NCI-H187 (cell line): Measurements from ENCODE around the gene LIPC.

Experiments used
- DNase-seq, 2 experiments: peaks; one replicate each; lab custom pipeline; 2025; lab: John Stamatoyannopoulos, UW

The LIPC gene

DNA sequence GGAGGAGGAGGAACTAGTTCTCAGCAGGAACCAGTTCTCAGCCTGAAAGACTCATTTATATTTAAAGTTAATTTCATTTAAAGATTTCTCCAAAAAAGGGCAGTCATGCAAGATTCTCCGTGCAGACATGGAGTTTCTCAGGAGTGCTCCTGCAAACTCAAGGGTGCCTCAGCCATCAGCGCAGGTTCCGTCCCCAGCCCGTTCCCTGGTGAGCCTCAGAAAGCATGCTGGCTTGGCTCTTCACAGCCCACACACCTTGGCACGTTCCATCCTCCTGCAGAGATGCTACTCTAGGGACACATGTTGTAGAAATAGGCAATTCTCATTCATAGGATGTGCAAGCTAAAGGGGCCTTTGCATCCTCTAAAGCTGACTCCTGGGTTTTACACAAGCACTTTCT lies 123.0 kb downstream of the LIPC start:
- DNase-seq, result no peak

GRCh38 chr15:58555162-58556027 lies 123.6 kb downstream of the LIPC start:
- DNase-seq, result no peak

DNA sequence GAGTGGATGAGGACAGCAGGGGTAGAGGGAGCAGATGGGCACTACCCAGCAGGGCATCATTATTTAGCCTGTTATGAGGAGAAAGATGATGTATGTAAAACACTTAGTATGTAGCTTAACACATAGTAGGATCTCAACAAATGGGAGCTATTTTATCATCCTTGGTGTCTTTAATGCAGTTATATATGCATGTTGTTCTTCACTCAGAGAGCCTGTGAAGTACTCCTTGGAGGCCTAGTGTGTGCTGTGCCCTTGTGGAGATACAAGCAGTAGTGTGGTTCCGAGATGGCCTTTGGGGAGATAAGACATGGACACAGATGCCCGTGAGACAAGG lies 124.2 kb downstream of the LIPC start:
- DNase-seq, result no peak

- DNase-seq, result no peak
Measured at GRCh38 chr15:58556541-58556940, 124.8 kb downstream of the LIPC start.

DNA sequence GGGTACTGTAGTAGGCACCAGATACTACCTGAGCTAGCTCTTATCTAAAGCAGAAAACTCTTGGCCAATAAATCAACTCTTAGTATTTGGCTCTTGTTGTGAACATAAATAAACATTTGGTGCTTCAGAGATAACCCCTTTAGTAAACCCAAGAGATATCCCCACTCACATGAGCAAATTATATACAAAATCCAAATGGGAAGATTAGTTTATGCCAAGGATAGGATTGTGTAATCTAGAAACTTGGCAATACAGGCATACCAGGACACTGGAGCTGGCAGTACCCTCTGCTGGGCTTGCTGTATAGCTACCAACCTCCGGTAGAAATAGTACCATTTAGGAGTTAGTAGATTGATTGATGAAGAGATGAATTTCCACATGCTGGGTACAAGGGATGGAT lies 127.0 kb downstream of the LIPC start:
- no peak for DNase-seq

- DNase-seq, result no peak
Measured at GRCh38 chr15:58559904-58560588, 128.3 kb downstream of the LIPC start.

- DNase-seq, result no peak
Measured at GRCh38 chr15:58561321-58561720, 129.5 kb downstream of the LIPC start.

- DNase-seq, result peak in 1 of 2 experiments; percentile 6
Measured at GRCh38 chr15:58562135-58562534, 130.3 kb downstream of the LIPC start.

DNA sequence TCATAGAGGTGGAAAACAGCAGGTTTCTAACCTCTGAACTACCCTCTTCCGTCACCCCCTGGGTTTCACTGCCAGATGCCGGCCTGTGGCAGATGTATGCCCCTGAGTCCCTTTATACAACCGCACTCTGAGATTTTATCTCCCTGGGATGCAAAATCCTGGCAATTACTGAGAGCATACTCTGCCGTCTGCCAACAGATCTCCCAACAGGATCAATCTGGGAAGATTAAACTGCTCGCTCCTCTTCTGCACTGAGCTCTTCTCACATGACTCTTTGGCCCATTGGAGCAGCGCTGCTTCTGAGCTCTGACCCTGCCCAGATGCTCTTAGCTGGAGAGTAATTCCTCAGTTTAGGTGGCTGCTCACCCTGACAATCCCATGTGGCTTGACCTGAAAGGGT lies 133.2 kb downstream of the LIPC start:
- DNase-seq, result no peak

- DNase-seq, result no peak
Measured at GRCh38 chr15:58565619-58566018, 133.8 kb downstream of the LIPC start.

DNA sequence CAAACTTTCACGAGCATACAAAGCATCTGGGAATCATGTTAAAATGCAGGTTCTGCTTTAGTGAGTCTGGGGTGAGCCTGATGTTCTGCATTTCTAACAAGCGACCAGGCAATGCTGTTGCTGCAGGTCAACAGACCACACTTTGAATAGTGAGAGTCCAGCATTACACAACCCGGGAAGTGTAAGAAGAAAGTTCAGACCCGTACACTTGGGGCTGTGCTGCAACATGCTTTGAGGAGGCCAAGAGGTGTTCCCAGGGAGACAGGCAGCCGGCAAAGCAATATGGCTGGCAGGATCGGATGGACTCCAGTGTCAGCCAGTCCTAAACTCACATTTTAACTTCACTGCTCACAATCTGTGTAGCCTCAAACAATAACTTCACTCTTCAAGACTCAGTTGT lies 134.2 kb downstream of the LIPC start:
- DNase-seq, result no peak

DNA sequence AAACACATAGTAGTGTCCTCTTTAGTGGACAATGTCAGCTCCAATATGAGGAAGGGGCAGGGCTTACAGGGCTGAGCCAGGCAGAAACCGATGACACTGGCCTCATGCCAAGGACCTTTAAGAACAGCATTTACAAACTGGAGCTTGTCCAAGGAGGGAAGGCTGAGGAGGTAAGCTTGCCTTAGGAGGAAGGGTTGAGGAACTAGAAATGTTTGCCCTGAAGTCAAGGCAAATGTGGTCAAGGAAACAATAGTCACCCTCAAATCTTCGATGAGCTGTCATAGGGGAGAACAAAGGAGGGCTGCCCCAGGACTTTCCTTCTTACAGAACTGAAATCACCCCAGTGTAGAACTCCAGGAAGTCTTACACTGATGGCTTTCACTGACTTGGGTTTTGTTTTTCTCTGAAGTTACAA lies 136.4 kb downstream of the LIPC start:
- DNase-seq, result no peak

GRCh38 chr15:58569455-58569854 lies 137.7 kb downstream of the LIPC start:
- DNase-seq, result no peak

- DNase-seq, result no peak
Measured at GRCh38 chr15:58571491-58571890, 139.7 kb downstream of the LIPC start.

GRCh38 chr15:58572521-58572920 lies 140.7 kb downstream of the LIPC start:
- no peak for DNase-seq

DNA sequence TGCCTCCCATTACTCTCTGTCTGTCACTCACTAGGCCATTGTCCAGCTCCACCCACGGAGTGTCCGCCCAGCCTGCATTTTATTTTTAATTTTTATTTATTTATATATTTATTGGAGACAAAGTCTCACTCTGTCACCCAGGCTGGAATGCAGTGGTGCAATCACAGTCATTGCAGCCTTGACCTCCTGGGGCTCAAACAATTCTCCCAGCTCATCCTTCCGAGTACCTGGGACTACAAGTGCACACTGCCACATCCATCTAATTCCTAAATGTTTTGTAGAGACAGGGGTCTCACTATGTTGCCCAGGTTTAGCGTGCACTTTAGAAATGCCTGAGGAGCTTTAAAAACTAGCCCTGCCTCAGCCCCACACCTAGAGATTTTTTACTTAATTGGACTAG lies 141.5 kb downstream of the LIPC start:
- DNase-seq, result no peak

- DNase-seq, result no peak
Measured at GRCh38 chr15:58574631-58575030, 142.8 kb downstream of the LIPC start.

DNA sequence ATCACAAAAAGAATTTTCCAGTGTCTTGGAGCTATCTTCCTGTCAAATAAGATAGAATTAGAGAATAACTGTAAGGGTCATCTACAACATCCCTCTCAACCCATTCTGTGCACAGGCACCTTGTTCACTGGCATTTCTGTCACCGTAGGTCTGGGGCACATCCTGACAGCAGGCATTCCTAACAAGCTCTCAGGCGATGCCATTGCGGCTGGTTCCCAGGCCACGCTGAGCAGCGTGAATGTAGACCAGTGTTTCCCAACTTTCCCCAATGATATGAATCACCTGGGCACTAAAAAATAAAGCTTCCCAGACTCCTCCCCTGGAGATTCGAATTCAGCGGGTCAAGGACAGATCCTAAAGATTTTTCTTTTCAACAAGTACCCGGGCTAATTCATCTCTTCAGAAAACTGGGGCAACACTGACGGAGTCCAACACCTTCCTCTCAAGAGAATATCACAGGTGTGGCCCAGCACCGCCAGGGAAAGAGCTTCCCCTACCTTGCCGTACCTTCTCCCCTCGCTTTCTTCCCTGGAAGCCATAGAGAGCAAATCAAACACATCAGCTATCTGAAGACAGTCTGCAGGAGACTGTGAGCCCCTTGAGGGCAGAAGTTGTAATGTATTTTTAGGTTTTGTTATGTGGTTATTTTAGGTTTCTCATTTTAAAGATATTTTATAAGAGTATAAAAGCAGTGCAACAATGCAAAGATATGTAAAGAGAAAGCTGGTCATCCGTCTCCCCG lies 143.4 kb downstream of the LIPC start:
- no peak for DNase-seq

- DNase-seq, result no peak
Measured at GRCh38 chr15:58576657-58577056, 144.9 kb downstream of the LIPC start.

DNA sequence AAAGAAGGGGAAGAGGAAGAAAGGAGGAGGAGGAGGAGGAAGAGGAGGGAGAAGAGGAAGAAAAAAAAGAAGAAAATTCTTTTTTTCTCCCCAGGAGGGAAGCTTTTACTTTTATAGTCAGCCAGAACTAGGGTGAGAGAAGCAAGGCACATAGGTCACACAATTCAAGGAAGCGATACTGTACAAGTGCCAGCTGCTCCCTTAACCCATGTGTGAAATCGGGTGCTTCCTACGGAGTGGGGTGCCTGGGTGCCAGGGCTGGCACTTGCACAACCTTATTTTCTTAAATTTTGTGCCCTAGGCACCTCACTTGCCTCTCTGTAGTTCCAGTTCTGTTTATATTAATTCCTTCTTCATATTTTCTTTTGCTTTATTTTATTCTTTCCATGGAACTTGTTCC lies 150.4 kb downstream of the LIPC start:
- DNase-seq, result no peak

DNA sequence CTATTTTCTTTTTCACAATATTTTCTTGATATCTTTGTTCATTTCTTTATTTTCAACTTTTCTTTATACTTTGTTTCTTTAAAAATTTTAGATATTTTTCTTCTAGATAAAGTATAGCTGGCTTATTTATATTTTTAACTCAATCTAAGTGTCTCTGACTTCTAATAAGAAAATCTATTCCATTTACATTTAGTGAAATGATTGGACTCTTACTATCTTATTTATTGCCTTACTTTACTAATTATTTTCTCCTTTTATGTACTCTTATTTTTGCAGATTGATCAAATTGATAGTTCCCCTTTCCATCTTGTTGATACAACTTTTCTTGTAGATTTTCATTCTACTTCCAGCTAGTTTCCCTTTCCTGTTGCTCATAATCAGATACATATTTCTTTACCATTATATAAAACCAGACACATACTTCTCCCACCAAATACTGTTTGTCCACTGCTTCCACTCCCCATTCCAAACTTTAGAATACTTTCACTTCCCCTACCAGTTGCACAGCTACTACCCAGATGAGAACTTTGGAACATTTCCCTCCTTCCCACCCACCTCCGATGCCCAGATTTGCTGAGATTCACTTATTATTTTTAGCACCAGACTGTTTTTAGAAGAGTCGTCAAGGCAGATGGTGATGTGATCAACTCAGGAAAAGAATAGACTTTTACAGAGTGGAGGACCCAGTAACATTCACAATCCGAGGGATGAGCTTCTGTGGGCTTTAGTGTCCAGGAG lies 151.5 kb downstream of the LIPC start:
- no peak for DNase-seq

GRCh38 chr15:58584789-58585461 lies 153.1 kb downstream of the LIPC start:
- DNase-seq, result no peak
